Measurements from ENCODE around the gene SH2D4B. TPM values are rescaled to one million over a fixed set of nuclear protein-coding genes. Genes with fewer than 3 reads are reported as not detected.

Gene SH2D4B
- total RNA-seq, 3 donors from 2014 or later (not counting 1 experiment from before 2014, with no cell fraction given) = 0.19 to 0.30 (median 0.27) TPM

GRCh38 chr10:80664071-80664680 lies 126.5 kb downstream of the SH2D4B start:
- Mint-ChIP-seq H3K4me3 (no peak overlapping the region), H3K27me3 (ENCODE audit: low read depth in 2 of 2) (peaks cover 13 to 28% of the 10 kb centered on the region in 2 donors), H3K4me1 (peaks cover 4 to 6% of the 10 kb centered on the region in 2 donors), H3K36me3 (no peaks in the 10 kb centered on the region), H3K27ac (no peak overlapping the region), H3K9me3 (no peaks in the 10 kb centered on the region)
- intact Hi-C loops (cut with micrococcal nuclease) = no loop called here
- Histone ChIP-seq H3K4me1 (ENCODE audit: control insufficient read depth, insufficient read depth, low read length) (peaks cover 10% of the 10 kb centered on the region), H3K4me3 (ENCODE audit: low read length) (no peak overlapping the region), H3K27ac (ENCODE audit: low read length) (no peak overlapping the region), H3K9me3 (ENCODE audit: control insufficient read depth, insufficient read depth, low read length) (no peaks in the 10 kb centered on the region), H3K27me3 (ENCODE audit: control insufficient read depth, insufficient read depth, low read length) (peaks cover 6% of the 10 kb centered on the region), H3K36me3 (ENCODE audit: control insufficient read depth, insufficient read depth, low read length) (no peaks in the 10 kb centered on the region)
- ATAC-seq (peak in 2 of 3 donors; percentile 60), DNase-seq (peak in 1 of 2 donors; percentile 59)
- WGBS (ENCODE audit: insufficient coverage) = 18% methylated on average over 9 of the region's 10 CpGs
- peak; percentile 41 for TF ChIP-seq CTCF (IDR thresholded peaks at IDR 0.05)

GRCh38 chr10:80669485-80669884 lies 131.8 kb downstream of the SH2D4B start:
- Histone ChIP-seq H3K4me3 (ENCODE audit: low read length) (no peak overlapping the region), H3K27me3 (ENCODE audit: control insufficient read depth, insufficient read depth, low read length) (no peaks in the 10 kb centered on the region), H3K27ac (ENCODE audit: low read length) (no peak overlapping the region), H3K36me3 (ENCODE audit: control insufficient read depth, insufficient read depth, low read length) (no peaks in the 10 kb centered on the region), H3K4me1 (ENCODE audit: control insufficient read depth, insufficient read depth, low read length) (no peaks in the 10 kb centered on the region), H3K9me3 (ENCODE audit: control insufficient read depth, insufficient read depth, low read length) (no peaks in the 10 kb centered on the region)
- no peaks in the 10 kb centered on the region for H3K9me3 Mint-ChIP-seq
- ATAC-seq = no peak
- TF ChIP-seq CTCF (IDR thresholded peaks at IDR 0.05) = no peak
- DNase-seq = no peak
- no peaks in the 10 kb centered on the region for H3K36me3 Mint-ChIP-seq
- intact Hi-C loops (cut with micrococcal nuclease) = no loop called here
- H3K4me3 Mint-ChIP-seq = no peak overlapping the region
- WGBS (ENCODE audit: insufficient coverage) = 100% methylated on average over 2 of the region's 2 CpGs
- H3K27ac Mint-ChIP-seq = no peak overlapping the region
- peaks cover 4 to 12% of the 10 kb centered on the region in 2 donors for H3K27me3 Mint-ChIP-seq (ENCODE audit: low read depth in 2 of 2)
- H3K4me1 Mint-ChIP-seq = no peaks in the 10 kb centered on the region

GRCh38 chr10:80670774-80671173 lies 133.1 kb downstream of the SH2D4B start:
- TF ChIP-seq CTCF (IDR thresholded peaks at IDR 0.05) = no peak
- no peaks in the 10 kb centered on the region for H3K9me3 ChIP-seq (ENCODE audit: control insufficient read depth, insufficient read depth, low read length)
- peaks cover 3 to 5% of the 10 kb centered on the region in 2 donors for H3K27me3 Mint-ChIP-seq (ENCODE audit: low read depth in 2 of 2)
- H3K4me1 Mint-ChIP-seq = no peaks in the 10 kb centered on the region
- H3K4me3 Mint-ChIP-seq = no peak overlapping the region
- WGBS (ENCODE audit: insufficient coverage) = 90% methylated on average over 6 of the region's 6 CpGs
- H3K27ac Mint-ChIP-seq = no peak overlapping the region
- H3K9me3 Mint-ChIP-seq = no peaks in the 10 kb centered on the region
- no peak overlapping the region for H3K4me3 ChIP-seq (ENCODE audit: low read length)
- H3K27ac ChIP-seq (ENCODE audit: low read length) = no peak overlapping the region
- ATAC-seq (no peak), DNase-seq (no peak)
- H3K36me3 ChIP-seq (ENCODE audit: control insufficient read depth, insufficient read depth, low read length) = no peaks in the 10 kb centered on the region
- intact Hi-C loops (cut with micrococcal nuclease) = no loop called here
- no peaks in the 10 kb centered on the region for H3K4me1 ChIP-seq (ENCODE audit: control insufficient read depth, insufficient read depth, low read length)
- H3K27me3 ChIP-seq (ENCODE audit: control insufficient read depth, insufficient read depth, low read length) = no peaks in the 10 kb centered on the region
- no peaks in the 10 kb centered on the region for H3K36me3 Mint-ChIP-seq

GRCh38 chr10:80671847-80672246 lies 134.1 kb downstream of the SH2D4B start:
- 70% methylated on average over 5 of the region's 5 CpGs for WGBS (ENCODE audit: insufficient coverage)
- DNase-seq (no peak), ATAC-seq (no peak)
- no peaks in the 10 kb centered on the region for H3K36me3 ChIP-seq (ENCODE audit: control insufficient read depth, insufficient read depth, low read length)
- no peak overlapping the region for H3K27ac Mint-ChIP-seq
- no peaks in the 10 kb centered on the region for H3K9me3 Mint-ChIP-seq
- no peaks in the 10 kb centered on the region for H3K9me3 ChIP-seq (ENCODE audit: control insufficient read depth, insufficient read depth, low read length)
- TF ChIP-seq CTCF (IDR thresholded peaks at IDR 0.05) = no peak
- peaks cover 3 to 6% of the 10 kb centered on the region in 2 donors for H3K27me3 Mint-ChIP-seq (ENCODE audit: low read depth in 2 of 2)
- H3K27ac ChIP-seq (ENCODE audit: low read length) = no peak overlapping the region
- H3K4me1 ChIP-seq (ENCODE audit: control insufficient read depth, insufficient read depth, low read length) = no peaks in the 10 kb centered on the region
- intact Hi-C loops (cut with micrococcal nuclease) = no loop called here
- H3K4me3 Mint-ChIP-seq = no peak overlapping the region
- no peaks in the 10 kb centered on the region for H3K36me3 Mint-ChIP-seq
- H3K4me3 ChIP-seq (ENCODE audit: low read length) = no peak overlapping the region
- no peaks in the 10 kb centered on the region for H3K4me1 Mint-ChIP-seq
- no peaks in the 10 kb centered on the region for H3K27me3 ChIP-seq (ENCODE audit: control insufficient read depth, insufficient read depth, low read length)
